ENCODE measurements around the gene TERT. TPM values are rescaled to one million over a fixed set of nuclear protein-coding genes. Genes with fewer than 3 reads are reported as not detected.
"Not testable (repeated sequence)": the region's sequence is repeated elsewhere in the genome, so short reads cannot be mapped to it uniquely, and the experiment has no call there.

TERT gene
- total and polyA plus RNA-seq, 7 donors, result 2.9 TPM; not detected in 6

DNA sequence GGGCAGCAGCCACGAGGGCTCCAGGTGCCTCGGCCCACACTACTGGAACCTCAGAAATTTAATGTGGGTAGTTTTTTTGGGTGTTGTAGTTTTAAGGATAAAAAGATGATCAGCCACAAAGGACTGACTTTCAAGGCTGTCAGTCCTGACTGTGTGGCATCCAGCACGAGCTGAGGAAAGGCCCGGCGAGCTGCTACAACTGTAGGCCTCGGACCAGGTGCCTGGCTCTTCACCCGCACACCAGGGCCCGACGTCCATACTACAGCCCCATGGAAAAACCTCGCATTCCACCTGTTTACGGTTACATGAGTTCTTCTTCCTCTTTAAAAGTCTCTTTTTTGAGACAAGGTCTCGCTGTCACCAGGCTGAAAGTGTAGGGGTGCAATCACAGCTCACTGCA, 47.4 kb upstream of the TERT start:
- Histone ChIP-seq H3K4me3 (no peak overlapping the region), H3K36me3 (peaks cover 13 to 57% (median 35%) of the 10 kb centered on the region in 4 donors), H3K27me3 (no peaks in the 10 kb centered on the region), H3K9me3 (no peaks in the 10 kb centered on the region), H3K4me1 (peaks cover 0 to 33% (median 23%) of the 10 kb centered on the region in 4 donors), H3K27ac (no peak overlapping the region)
- no peak for DNase-seq
- TF ChIP-seq POLR2A (IDR thresholded peaks at IDR 0.05) (no peak), EP300 (IDR thresholded peaks at IDR 0.05) (no peak), POLR2AphosphoS5 (IDR thresholded peaks at IDR 0.05) (no peak)
- TF ChIP-seq, protein P1, sequence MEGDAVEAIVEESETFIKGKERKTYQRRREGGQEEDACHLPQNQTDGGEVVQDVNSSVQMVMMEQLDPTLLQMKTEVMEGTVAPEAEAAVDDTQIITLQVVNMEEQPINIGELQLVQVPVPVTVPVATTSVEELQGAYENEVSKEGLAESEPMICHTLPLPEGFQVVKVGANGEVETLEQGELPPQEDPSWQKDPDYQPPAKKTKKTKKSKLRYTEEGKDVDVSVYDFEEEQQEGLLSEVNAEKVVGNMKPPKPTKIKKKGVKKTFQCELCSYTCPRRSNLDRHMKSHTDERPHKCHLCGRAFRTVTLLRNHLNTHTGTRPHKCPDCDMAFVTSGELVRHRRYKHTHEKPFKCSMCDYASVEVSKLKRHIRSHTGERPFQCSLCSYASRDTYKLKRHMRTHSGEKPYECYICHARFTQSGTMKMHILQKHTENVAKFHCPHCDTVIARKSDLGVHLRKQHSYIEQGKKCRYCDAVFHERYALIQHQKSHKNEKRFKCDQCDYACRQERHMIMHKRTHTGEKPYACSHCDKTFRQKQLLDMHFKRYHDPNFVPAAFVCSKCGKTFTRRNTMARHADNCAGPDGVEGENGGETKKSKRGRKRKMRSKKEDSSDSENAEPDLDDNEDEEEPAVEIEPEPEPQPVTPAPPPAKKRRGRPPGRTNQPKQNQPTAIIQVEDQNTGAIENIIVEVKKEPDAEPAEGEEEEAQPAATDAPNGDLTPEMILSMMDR (IDR thresholded peaks at IDR 0.05), result no peak
- 91 to 94% methylated on average over 12 of the region's 12 CpGs for WGBS, 2 donors
- intact Hi-C loops (cut with DNase I), result loop anchor here (10.0 kb wide), 1 partner anchor 183 kb away; the partner anchor contains the start of gene LPCAT1

DNA sequence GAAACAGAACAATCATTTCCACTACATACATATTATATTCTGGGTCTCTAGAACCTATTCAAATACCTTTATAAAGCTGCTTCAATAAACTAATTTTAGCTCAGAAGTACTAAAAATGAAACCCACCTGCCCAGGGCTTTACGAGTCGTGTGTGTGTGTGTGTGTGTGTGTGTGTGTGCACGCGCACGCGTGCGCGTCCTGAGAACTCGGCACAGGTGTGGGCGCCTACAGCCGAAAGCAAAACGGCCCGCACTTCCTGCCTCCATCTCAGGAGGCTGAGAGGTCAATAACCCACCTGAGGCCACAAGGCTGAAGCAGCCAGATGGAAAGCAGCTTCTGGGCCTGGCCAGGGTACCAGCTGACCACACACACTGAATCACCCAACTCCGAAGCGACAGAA, 47.0 kb upstream of the TERT start:
- intact Hi-C loops (cut with DNase I), result loop anchor here (10.0 kb wide), 1 partner anchor 183 kb away; the partner anchor contains the start of gene LPCAT1
- 89 to 93% methylated on average over 15 of the region's 15 CpGs for WGBS, 2 donors
- TF ChIP-seq POLR2A (IDR thresholded peaks at IDR 0.05) (no peak), EP300 (IDR thresholded peaks at IDR 0.05) (no peak), POLR2AphosphoS5 (IDR thresholded peaks at IDR 0.05) (no peak)
- TF ChIP-seq, protein P1 (IDR thresholded peaks at IDR 0.05), result no peak
- Histone ChIP-seq H3K36me3 (peaks cover 13 to 61% (median 38%) of the 10 kb centered on the region in 4 donors), H3K4me1 (peaks cover 0 to 33% (median 23%) of the 10 kb centered on the region in 4 donors), H3K27ac (no peak overlapping the region), H3K4me3 (no peak overlapping the region), H3K27me3 (no peaks in the 10 kb centered on the region), H3K9me3 (no peaks in the 10 kb centered on the region)
- no peak for DNase-seq

DNA sequence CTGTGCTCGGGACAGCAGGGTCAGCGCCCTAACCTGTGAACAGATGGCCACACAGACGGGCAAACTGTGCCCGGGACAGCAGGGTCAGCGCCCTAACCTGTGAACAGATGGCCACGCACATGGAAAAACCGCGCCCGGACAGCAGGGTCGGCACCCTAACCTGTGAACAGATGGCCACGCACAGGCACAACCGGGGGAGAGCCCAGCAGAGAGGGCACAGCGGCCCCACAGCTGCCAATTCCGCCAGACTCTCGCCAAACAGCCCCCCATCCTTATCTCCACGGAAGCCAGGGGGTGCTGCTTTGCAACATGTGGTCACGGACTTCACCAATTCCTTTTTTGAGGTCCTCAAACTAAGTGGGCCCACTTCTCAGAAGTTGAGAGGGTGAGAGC, 44.9 kb upstream of the TERT start:
- H3K4me3 ChIP-seq, H3K9me3 ChIP-seq, H3K27ac ChIP-seq, DNase-seq, H3K27me3 ChIP-seq: not testable (repeated sequence)
- WGBS, 2 donors, result 89 to 93% methylated on average over 17 of the region's 17 CpGs
- Histone ChIP-seq H3K36me3 (peaks cover 13 to 81% (median 55%) of the 10 kb centered on the region in 4 donors), H3K4me1 (peaks cover 0 to 23% (median 13%) of the 10 kb centered on the region in 4 donors)
- intact Hi-C loops (cut with DNase I), result loop anchor here (10.0 kb wide), 1 partner anchor 185 kb away; the partner anchor contains the start of gene LPCAT1

DNA sequence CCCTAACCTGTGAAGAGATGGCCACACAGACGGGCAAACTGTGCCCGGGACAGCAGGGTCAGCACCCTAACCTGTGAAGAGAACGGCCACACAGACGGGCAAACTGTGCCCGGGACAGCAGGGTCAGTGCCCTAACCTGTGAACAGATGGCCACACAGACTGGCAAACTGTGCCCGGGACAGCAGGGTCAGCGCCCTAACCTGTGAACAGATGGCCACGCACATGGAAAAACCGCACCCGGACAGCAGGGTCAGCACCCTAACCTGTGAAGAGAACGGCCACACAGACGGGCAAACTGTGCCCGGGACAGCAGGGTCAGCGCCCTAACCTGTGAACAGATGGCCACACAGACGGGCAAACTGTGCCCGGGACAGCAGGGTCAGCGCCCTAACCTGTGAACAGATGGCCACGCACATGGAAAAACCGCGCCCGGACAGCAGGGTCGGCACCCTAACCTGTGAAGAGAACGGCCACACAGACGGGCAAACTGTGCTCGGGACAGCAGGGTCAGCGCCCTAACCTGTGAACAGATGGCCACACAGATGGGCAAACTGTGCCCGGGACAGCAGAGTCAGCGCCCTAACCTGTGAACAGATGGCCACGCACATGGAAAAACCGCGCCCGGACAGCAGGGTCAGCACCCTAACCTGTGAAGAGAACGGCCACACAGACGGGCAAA, 44.4 kb upstream of the TERT start:
- H3K27me3 ChIP-seq; H3K9me3 ChIP-seq; H3K27ac ChIP-seq; intact Hi-C loops (cut with DNase I); DNase-seq; H3K4me3 ChIP-seq: not testable (repeated sequence)
- Histone ChIP-seq H3K36me3 (peaks cover 13 to 87% (median 60%) of the 10 kb centered on the region in 4 donors), H3K4me1 (peaks cover 0 to 21% (median 11%) of the 10 kb centered on the region in 4 donors)
- WGBS, 2 donors, result 95 to 96% methylated on average over 34 of the region's 34 CpGs

DNA sequence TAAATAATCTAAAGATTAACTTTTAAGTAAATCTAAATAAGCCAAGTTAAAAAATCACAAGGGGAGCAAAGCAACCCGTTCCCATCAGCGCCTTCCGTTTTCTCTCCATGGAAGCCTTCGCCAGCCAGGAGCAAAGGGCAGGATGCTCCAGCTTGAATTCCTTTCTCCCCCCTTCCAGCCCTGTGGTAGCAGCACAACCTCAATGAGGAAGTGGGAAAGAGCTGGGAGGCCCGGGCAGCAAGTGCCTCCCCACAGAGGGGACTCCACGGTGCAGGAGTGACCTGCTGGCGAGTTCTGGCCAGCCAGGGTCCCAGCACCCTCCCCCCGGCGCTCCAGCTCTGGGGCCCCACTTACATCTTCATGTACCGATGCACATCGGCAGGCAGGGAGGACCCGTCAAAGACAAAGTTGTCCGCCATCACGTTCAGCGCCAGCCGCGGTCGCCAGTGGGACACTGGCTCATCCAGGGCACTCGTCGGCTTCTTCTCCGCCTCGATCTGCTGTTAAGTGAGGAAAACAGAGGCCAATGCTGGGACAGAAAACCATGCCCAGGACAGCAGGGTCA, 43.7 kb upstream of the TERT start:
- Histone ChIP-seq H3K4me1 (peaks cover 0 to 14% (median 4%) of the 10 kb centered on the region in 4 donors), H3K27ac (no peak overlapping the region), H3K27me3 (no peaks in the 10 kb centered on the region), H3K4me3 (no peak overlapping the region), H3K36me3 (peaks cover 20 to 94% (median 67%) of the 10 kb centered on the region in 4 donors), H3K9me3 (no peaks in the 10 kb centered on the region)
- intact Hi-C loops (cut with DNase I), result no loop called here
- 94 to 95% methylated on average over 22 of the region's 22 CpGs for WGBS, 2 donors
- TF ChIP-seq, protein P1 (IDR thresholded peaks at IDR 0.05), result no peak
- no peak for TF ChIP-seq POLR2A (IDR thresholded peaks at IDR 0.05)
- no peak for TF ChIP-seq POLR2AphosphoS5 (IDR thresholded peaks at IDR 0.05)
- TF ChIP-seq EP300 (IDR thresholded peaks at IDR 0.05), result no peak
- no peak for DNase-seq

Data from sigmoid colon (tissue), 7 donors.